ENCODE data around the gene TGFBR3L.

Gene TGFBR3L

GRCh38 chr19:7907122-7907521, 7.5 kb upstream of the TGFBR3L start:
- TF ChIP-seq, protein P1, sequence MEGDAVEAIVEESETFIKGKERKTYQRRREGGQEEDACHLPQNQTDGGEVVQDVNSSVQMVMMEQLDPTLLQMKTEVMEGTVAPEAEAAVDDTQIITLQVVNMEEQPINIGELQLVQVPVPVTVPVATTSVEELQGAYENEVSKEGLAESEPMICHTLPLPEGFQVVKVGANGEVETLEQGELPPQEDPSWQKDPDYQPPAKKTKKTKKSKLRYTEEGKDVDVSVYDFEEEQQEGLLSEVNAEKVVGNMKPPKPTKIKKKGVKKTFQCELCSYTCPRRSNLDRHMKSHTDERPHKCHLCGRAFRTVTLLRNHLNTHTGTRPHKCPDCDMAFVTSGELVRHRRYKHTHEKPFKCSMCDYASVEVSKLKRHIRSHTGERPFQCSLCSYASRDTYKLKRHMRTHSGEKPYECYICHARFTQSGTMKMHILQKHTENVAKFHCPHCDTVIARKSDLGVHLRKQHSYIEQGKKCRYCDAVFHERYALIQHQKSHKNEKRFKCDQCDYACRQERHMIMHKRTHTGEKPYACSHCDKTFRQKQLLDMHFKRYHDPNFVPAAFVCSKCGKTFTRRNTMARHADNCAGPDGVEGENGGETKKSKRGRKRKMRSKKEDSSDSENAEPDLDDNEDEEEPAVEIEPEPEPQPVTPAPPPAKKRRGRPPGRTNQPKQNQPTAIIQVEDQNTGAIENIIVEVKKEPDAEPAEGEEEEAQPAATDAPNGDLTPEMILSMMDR (IDR thresholded peaks at IDR 0.05; ENCODE audit: insufficient read depth, low read length, missing control alignments), result no peak
- no peak for DNase-seq (ENCODE audit: low read depth, low spot score)
- H3K4me3 ChIP-seq (ENCODE audit: low read depth, low read length), result no peak overlapping the region
- CTCF ChIA-PET, result no interaction called here
- POLR2A ChIA-PET, result no interaction called here

GRCh38 chr19:7907544-7907943, 7.1 kb upstream of the TGFBR3L start:
- TF ChIP-seq, protein P1 (IDR thresholded peaks at IDR 0.05; ENCODE audit: insufficient read depth, low read length, missing control alignments), result no peak
- CTCF ChIA-PET, result interaction anchor here (1.0 to 1.1 kb wide), 2 partner anchors 10 to 46 kb away, joined by 3 to 9 read pairs; no protein-coding TSS in a partner anchor
- H3K4me3 ChIP-seq (ENCODE audit: low read depth, low read length), result no peak overlapping the region
- POLR2A ChIA-PET, result no interaction called here
- no peak for DNase-seq (ENCODE audit: low read depth, low spot score)

GRCh38 chr19:7908078-7908699, 6.4 kb upstream of the TGFBR3L start:
- no peak for DNase-seq (ENCODE audit: low read depth, low spot score)
- TF ChIP-seq, protein P1 (IDR thresholded peaks at IDR 0.05; ENCODE audit: insufficient read depth, low read length, missing control alignments), result no peak
- H3K4me3 ChIP-seq (ENCODE audit: low read depth, low read length), result no peak overlapping the region
- POLR2A ChIA-PET, result interaction anchor here (1.1 kb wide), 1 partner anchor 8 kb away, joined by 3 read pairs; no protein-coding TSS in a partner anchor
- CTCF ChIA-PET, result interaction anchor here (1.0 to 1.7 kb wide), 3 partner anchors 10 to 47 kb away, joined by 3 to 10 read pairs (median 9); partner anchors contain the start of gene SNAPC2

GRCh38 chr19:7908742-7909461, 5.7 kb upstream of the TGFBR3L start:
- TF ChIP-seq, protein P1 (IDR thresholded peaks at IDR 0.05; ENCODE audit: insufficient read depth, low read length, missing control alignments), result no peak
- no peak for DNase-seq (ENCODE audit: low read depth, low spot score)
- H3K4me3 ChIP-seq (ENCODE audit: low read depth, low read length), result no peak overlapping the region
- POLR2A ChIA-PET, result interaction anchor here (1.1 kb wide), 1 partner anchor 9 kb away, joined by 3 read pairs; no protein-coding TSS in a partner anchor
- CTCF ChIA-PET, result interaction anchor here (1.0 to 1.7 kb wide), 3 partner anchors 9 to 11 kb away, joined by 3 to 10 read pairs (median 9); partner anchors contain the start of gene SNAPC2

- TF ChIP-seq, protein P1 (IDR thresholded peaks at IDR 0.05; ENCODE audit: insufficient read depth, low read length, missing control alignments), result no peak
- H3K4me3 ChIP-seq (ENCODE audit: low read depth, low read length), result no peak overlapping the region
- ChIA-PET POLR2A (interaction anchor here (1.1 kb wide), 1 partner anchor 9 kb away, joined by 3 read pairs; no protein-coding TSS in a partner anchor), CTCF (interaction anchor here (1.0 to 1.7 kb wide), 2 partner anchors 9 to 10 kb away, joined by 3 to 10 read pairs; partner anchors contain the start of gene SNAPC2)
- no peak for DNase-seq (ENCODE audit: low read depth, low spot score)
Measured at GRCh38 chr19:7909471-7910067, 5.1 kb upstream of the TGFBR3L start.
